HPDE6-E6E7 (cell line): Measurements from ENCODE around the gene EPYC.

Experiments
- DNase-seq: peaks from one replicate; pipeline ENCODE4 v3.0.0; 2011; ENCODE audit warnings: missing footprints; ENCODE audit errors: extremely low spot score

Gene EPYC, protein sequence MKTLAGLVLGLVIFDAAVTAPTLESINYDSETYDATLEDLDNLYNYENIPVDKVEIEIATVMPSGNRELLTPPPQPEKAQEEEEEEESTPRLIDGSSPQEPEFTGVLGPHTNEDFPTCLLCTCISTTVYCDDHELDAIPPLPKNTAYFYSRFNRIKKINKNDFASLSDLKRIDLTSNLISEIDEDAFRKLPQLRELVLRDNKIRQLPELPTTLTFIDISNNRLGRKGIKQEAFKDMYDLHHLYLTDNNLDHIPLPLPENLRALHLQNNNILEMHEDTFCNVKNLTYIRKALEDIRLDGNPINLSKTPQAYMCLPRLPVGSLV

GRCh38 chr12:91004872-91005271, at the start of gene EPYC:
EPYC (minus strand) TSS chr12:91004972; CDS start chr12:91002565, 2,407 bp downstream.
- DNase-seq, result no peak

DNA sequence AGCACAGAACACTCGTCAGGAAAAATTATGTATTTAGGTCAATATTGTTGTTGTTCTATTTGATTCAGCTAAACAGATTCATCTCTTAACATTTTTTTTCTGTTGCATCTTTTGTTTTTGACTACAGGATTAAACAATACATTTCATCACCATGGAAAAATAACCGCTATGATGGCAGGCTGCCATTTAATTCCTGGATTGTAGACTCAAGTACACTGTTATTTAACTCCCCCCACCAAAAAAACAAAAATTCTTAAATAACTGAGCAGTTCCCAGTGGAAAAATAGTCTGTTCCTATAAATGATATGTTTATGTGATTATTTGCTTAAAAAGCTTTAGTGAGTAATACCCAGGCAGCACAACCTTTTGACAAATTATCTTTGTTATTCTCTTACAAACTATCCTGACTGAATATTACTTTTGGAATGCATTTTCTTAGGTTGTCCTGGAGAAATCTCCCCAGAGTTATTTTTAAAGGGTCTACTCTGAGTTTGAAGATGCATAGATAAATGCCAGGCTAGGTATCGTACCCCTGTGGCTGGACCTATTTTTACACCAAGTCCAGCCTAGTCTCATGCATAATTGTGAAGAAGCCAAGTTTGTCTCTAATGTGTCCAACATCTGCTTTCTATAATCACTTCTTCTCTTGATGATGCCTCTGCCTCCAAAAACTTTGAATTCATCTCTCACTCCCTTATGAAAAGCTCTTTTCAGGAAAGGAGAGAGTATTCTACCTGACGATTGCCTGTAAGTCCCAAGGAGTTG, 49.4 kb upstream of the EPYC start:
- no peak for DNase-seq

DNA sequence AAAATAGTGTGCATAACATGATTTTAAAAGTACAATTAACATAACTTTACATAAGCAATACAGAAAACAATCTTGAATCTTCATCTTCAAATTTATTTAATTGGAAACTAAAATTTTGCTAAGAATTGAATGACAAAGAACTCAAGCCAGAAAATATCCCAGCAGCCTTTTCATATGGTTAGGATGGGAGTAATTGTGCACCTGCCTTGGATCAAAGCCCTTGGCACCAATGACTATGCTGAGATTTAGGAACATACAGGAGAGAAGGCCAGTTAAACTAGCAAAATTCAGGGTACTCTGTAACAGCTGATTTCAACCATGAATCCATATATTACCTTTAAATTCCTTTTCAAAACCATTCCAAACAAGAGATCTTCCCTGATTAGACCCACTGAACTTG, 47.3 kb upstream of the EPYC start:
- no peak for DNase-seq

DNA sequence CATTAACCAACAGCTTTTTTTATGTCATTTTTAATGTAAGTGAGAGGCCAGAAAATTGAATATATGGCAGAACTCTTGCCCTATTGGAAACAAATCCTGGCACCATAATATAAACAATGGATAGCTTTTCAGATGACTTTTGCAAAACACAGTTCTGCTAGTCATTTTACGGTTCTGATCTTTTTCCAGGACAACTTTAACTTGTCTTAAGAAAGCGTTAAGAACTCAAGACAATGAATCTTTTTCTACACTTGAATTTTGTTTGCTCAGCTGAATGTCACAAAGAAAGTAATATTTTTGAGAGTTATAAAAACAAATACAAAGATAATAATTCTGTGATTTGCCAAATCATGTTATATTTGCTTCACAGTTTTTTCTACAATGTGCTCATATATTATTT, 39.8 kb upstream of the EPYC start:
- DNase-seq, result no peak

DNA sequence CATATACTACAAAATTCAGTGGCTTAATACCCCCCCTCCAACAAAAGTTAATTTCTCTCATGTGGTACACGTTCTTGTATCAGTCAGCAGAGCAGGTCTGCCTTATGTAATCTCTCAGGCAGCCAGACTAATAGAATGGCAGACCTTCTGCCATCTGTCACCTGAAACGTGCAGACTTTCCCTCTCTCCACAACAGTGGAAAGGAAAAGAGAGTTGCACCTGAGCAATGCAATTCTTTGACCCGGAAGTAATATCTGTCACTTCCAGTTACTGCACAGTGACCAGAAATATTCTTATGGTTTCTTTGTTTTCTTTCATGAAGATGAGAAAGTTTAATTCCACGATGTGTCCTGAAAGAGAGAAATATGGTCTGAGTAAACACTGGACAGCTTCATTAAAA, 38.6 kb upstream of the EPYC start:
- DNase-seq, result no peak

GRCh38 chr12:91040096-91040755, 35.5 kb upstream of the EPYC start:
- no peak for DNase-seq

GRCh38 chr12:91037276-91037675, 32.5 kb upstream of the EPYC start:
- no peak for DNase-seq

DNA sequence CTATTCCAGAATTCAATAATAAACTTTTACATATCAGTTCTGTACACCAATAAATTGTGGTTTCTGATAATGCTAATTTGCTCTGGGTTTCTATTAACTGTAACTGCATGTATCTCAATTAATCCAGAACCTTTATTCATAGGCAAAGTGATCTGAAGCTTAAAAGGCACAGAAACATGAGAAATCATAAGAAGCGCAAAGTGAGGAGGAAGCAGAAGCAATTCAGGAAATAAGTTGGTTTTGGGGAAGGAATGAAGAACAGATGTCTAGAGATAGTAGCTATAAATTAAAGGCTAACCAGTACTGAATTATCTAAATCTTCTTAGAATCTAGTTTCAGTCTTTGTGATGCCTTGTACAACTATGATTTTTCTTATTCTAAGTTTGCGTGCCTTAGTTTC, 28.5 kb upstream of the EPYC start:
- no peak for DNase-seq

DNA sequence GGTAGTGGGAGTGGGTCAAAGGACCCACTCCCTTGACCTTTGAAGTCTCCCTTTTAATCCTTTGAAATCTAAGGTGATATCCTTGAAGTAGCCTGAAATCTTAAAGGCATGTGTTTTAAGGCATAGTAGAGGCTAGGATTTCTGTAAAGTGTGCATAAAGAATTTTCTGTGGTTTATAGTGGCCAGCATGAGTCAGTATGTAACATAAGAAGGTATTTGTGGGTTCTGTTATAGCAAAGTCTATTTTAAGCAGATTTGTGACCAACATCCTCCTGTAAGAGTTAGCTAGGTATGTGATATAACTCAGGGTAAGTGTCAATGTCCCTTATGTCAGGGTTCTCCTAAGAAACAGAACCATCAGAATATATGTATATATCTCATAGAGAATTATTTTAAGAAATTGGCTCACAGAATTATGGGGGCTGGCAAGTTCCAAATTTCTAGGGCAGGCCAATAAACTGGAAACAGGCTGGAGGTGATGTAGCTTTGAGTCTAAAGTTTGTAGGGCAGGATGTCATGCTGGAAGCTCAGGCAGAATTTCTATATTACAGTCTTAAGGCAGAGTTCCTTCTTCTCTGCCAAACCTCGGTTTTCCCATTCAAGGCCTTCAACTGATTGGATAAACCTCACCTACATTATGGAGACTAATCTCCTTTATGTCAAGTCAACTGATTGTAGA, 18.7 kb upstream of the EPYC start:
- peak; percentile 8 for DNase-seq

DNA sequence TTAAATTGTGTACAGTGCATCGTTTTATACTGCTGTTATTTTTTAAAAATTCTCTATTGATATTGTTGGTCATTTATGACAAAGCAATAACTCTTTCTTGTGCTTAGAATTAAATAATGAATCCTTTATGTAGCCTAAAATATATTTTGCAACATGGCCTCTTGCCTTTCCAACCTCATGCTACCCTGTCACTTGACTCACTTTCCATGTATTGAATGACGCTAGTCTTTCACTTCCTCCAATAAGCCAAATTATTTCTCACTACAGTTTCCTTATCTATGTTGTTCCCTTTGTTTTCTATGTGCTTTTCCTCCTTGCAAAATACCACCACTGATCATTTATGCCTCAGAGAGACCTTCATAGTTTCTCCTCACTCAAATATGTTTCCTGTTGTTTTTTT, 16.3 kb upstream of the EPYC start:
- DNase-seq, result no peak

DNA sequence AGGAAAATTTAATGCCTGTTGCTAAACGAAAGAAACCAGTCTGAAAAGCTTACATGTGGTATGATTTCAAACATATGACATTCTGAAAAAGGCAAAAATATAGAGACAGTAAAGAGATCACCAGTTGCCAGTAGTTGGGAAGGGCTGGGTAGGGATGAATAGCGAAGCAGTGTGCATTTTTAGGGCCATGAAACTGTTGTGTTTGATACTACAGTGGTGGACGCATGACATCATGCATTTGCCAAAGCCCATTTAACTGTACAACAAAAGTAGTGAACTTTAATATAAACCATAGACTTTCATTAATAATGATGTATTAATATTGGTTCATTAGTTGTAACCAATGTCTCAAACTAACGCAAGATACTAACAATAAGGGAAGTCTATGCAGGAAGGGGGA, 14.7 kb upstream of the EPYC start:
- DNase-seq, result no peak

GRCh38 chr12:91017511-91018263, 12.9 kb upstream of the EPYC start:
- no peak for DNase-seq

- no peak for DNase-seq
Observed at GRCh38 chr12:91017043-91017442, 12.3 kb upstream of the EPYC start.

DNA sequence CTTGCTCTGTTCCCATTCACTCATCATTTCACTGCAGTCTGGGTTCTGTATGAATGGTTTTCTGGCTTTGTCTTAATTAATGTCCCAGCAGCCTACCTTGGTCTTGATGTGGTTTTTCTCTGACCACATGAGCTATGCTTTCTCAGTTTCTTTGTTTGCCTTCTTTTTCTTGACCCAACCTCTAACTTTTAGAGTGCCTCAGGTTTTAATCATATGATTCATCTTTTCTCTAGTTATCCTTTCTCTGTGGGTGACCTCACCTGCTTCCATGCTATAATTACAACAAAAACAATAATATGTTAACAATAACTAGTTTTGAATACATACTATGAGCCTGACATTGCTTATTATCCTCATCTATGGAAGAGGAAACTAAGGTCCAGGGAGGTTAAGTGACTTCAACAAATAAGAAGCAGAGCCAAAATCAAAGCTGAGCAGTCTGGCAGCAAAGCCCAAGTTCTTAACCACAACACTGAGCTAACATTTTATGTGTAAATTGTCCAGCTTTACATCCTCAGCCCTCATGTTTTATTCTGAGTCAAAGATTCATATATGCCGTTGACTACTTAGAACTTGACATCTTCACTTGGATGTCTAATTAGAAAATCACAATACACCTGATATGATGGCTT, 4.7 kb upstream of the EPYC start:
- no peak for DNase-seq

DNA sequence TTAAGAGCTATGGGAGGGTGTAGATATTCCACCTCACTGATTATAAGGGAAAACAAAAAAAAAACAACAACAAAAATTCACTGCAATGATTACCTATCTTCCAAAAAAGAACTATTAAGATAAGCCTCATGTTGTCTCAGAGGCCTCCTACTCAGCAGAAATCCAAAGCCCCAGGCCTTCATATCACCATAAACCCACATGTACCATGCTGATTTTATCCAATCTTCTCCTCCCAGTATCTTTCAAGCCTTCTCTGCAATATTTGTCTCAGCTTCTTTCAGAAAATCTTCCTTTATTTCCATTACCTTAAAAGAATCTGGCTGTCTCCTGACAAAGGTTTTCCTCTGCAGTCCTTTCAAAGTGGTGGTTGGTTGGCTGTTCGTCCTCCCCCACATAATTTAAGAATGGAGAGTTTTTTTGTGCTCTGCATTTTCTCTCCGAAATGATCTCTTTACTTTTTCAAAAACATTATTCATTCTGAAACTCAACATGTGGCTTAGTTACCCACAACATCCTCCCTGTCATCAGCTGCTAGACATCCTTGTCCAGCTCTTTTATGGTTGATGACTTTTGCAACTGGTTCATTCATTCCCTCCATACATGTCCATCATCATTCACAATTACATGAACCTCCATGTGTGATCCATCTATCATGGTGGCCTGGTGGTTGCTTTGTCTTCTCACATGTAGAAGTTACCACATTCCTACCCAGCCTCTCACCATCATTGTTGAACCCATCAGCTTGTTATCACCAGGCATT, 2.9 kb upstream of the EPYC start:
- no peak for DNase-seq

DNA sequence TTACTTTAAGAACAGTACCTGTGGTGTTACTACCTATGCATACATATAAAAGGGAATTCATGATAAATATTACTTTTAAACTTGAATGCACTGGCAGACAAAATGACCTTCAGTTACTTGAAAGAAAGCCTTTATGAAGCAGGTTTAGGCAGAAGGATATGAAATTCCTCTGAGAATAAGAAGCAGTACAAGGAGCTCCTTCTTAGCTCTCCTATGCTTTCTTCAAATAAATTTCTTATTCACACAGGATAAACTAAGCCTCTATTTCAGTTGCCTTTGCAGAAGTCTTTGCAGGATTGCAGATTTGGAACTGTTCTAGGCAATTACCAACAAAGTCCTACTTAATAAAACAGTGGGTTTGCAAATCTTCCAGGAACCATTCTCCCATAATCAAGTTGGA, 1.0 kb downstream of the EPYC start:
- DNase-seq, result no peak

DNA sequence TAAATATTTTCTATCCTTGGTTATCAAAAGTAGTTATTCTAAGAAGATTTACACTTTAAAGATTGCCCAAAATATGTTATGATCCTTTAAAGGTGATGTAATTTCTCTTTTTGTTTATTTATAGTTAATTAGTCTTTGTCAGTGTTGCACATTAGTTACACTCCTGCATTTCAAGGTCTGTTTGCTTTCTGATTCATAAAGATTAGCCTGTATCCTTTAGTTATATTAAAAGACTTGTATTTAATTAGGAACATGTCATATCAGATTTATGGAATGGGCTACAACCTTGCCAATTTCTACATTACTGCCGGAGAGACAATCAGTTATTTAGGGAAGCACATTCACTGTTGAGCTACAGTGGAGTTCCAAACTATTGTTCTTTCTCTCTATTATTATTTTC, 3.5 kb downstream of the EPYC start:
- DNase-seq, result no peak

GRCh38 chr12:90999966-91000365, 4.8 kb downstream of the EPYC start:
- DNase-seq, result no peak

DNA sequence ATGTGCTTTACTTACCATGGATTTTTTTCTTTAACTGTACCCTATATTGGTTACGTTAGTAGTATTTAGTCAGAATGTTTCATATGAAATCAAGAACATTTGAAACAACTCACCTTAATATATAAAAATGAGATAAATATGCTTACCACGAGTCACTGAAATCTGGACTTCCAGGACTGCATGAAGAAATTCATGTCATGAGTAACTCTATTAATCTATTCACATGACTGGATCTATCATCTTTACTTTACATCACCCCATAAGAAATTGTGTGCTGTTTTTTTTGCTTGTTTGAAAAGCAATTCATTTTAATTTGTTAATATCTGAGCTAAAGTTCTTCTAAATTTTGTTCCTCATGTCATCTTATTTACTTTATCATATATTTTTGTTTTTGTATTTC, 5.2 kb downstream of the EPYC start:
- no peak for DNase-seq

DNA sequence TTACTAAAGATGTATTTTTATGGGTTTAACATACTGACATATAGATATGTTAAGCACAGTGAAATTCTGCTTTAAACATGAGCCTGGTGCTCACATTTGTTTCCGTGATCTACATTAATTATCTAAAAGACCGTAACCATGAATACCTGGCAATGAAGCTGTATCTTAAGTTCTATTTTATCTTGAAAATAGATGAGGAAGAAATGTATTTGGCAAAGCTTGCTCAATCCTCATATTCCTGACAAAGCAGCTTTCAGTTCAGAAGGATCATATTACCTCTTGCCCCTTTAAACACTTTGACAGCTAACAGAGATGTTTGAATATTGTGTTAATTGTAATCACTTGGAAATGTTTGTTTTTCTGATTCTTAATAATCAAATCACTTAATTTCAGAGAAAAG, 9.8 kb downstream of the EPYC start:
- no peak for DNase-seq
